Measurements from ENCODE around the gene ZNF80. TPM values are rescaled to one million over a fixed set of nuclear protein-coding genes. Genes with fewer than 3 reads are reported as not detected.
A peak's percentile ranks its signal among the peaks of the same experiment; 100 is the strongest.

Gene ZNF80
- total RNA-seq, 1 donor = 1.2 TPM

DNA sequence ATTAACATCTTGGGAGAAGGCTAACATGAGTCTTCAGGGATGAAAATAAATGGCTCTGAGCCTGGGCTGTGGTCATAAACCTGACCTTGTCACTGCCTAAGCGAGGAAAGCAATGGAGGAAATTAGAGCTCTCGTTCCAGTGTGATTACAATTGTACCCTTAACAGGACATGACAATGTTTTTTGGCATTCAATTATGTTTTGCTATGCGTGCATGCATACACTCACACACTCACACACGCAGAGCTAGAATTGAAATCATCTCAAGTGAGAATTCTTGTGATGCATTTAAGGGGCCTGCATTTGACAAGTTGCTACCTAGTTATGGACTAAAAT, 24.1 kb downstream of the ZNF80 start:
- H3K4me3 ChIP-seq (ENCODE audit: low read length) = peak overlapping the region; percentile 28
- no peaks in the 10 kb centered on the region for H3K9me3 ChIP-seq (ENCODE audit: low read depth, low read length)
- peaks cover 59% of the 10 kb centered on the region for H3K4me1 ChIP-seq (ENCODE audit: insufficient read depth, low read length)
- no peaks in the 10 kb centered on the region for H3K27me3 ChIP-seq (ENCODE audit: insufficient read depth, low read length)

DNA sequence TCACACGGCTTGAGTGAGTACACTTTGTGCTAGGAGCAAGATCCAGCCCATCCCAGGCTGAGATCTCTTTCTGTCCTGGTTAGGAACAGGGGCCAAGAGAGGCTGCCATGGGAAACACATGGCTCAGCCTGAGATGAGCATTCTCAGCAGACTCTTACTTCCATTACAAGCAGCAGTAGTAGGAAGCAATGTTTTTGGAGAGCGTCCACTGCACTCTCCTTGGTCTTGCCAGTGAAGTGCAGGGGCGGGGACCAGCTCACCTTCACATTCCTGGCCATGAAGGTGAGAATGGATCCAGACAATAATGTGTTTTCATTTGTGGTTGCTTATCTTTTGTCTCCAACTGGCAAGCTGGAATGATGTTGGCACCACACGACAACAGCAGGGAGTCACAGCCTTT, 24.7 kb downstream of the ZNF80 start:
- Histone ChIP-seq H3K27me3 (ENCODE audit: insufficient read depth, low read length) (no peaks in the 10 kb centered on the region), H3K4me3 (ENCODE audit: low read length) (no peak overlapping the region), H3K4me1 (ENCODE audit: insufficient read depth, low read length) (peaks cover 53% of the 10 kb centered on the region), H3K9me3 (ENCODE audit: low read depth, low read length) (no peaks in the 10 kb centered on the region)

DNA sequence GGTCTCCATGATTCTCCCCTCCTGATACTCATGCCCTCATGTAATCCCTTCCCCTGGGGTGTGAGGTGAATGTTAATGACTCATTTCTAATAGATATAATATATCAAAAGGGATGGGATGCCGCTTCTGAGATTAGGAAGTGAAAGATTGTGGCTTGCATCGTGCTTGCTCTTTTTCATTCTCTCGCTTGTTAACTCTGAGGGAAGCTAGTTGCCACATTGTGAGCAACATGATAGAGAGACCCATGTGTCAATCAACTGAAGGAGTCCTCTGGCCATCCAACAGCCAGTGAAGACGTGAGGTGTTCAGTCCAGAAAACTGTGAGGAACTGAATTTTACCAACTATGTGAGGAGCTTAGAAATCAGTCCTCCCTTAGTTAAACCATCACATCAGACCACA, 29.6 kb downstream of the ZNF80 start:
- H3K4me1 ChIP-seq (ENCODE audit: insufficient read depth, low read length) = peaks cover 6% of the 10 kb centered on the region
- no peak overlapping the region for H3K4me3 ChIP-seq (ENCODE audit: low read length)
- H3K9me3 ChIP-seq (ENCODE audit: low read depth, low read length) = no peaks in the 10 kb centered on the region
- H3K27me3 ChIP-seq (ENCODE audit: insufficient read depth, low read length) = no peaks in the 10 kb centered on the region

DNA sequence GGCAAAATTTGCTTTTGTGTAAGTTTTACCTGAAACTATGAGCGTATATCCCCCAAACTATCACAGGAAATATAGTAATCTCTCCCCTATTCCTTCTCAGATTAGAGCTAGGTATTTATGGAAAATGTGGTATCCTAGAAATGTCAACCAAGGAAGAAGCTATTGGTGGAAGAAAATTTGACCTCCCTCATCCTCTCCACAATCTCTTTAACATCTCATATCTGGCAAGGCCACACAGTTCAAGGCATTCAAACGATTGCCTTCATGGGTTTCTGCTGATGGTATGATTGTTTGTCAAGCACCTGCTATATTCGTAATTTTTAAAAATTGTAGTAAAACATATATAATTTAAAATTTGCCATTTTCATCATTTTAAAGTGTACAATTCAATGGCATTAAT, 31.0 kb downstream of the ZNF80 start:
- no peaks in the 10 kb centered on the region for H3K27me3 ChIP-seq (ENCODE audit: insufficient read depth, low read length)
- no peaks in the 10 kb centered on the region for H3K4me1 ChIP-seq (ENCODE audit: insufficient read depth, low read length)
- H3K4me3 ChIP-seq (ENCODE audit: low read length) = no peak overlapping the region
- H3K9me3 ChIP-seq (ENCODE audit: low read depth, low read length) = no peaks in the 10 kb centered on the region

DNA sequence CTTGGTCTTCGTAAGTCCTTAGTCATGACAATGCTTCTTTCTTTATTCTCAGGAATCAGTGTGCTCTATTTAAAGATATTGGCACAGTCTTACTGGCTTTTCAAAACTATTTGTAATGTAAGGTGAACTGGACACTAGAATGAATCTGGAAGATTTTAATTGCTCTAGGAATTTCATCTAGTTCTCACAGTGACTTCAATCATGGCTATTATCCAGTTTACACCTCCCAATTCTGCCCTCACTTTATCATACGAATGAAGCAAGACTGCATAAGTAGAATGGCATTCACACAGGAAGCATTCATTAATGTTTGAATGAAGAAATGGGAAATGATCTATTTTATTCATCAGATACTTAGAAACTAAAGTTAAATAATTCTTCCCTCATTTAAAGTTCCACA, 31.8 kb downstream of the ZNF80 start:
- no peaks in the 10 kb centered on the region for H3K4me1 ChIP-seq (ENCODE audit: insufficient read depth, low read length)
- no peaks in the 10 kb centered on the region for H3K9me3 ChIP-seq (ENCODE audit: low read depth, low read length)
- no peak overlapping the region for H3K4me3 ChIP-seq (ENCODE audit: low read length)
- H3K27me3 ChIP-seq (ENCODE audit: insufficient read depth, low read length) = no peaks in the 10 kb centered on the region

DNA sequence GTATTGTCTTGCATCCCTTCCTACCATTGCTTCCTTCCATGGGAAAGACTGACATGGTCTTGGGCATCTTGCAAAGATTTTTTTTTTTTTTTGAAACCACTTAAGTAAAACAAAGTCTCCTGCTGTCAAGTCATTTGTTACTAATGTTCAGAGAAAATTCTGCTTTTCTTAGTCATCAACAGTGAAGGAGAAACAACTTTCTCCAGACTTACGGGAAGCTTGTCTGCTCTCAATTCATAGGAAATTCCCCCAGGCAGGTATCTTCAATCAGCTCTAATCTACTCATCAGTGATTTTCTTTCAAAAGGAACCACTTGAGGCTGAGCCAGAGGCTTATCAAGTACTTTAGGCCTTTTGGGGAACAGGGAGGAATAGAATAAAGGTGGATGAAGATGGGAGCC, 42.6 kb downstream of the ZNF80 start:
- H3K4me3 ChIP-seq (ENCODE audit: low read length) = no peak overlapping the region
- no peaks in the 10 kb centered on the region for H3K9me3 ChIP-seq (ENCODE audit: low read depth, low read length)
- no peaks in the 10 kb centered on the region for H3K4me1 ChIP-seq (ENCODE audit: insufficient read depth, low read length)
- no peaks in the 10 kb centered on the region for H3K27me3 ChIP-seq (ENCODE audit: insufficient read depth, low read length)

DNA sequence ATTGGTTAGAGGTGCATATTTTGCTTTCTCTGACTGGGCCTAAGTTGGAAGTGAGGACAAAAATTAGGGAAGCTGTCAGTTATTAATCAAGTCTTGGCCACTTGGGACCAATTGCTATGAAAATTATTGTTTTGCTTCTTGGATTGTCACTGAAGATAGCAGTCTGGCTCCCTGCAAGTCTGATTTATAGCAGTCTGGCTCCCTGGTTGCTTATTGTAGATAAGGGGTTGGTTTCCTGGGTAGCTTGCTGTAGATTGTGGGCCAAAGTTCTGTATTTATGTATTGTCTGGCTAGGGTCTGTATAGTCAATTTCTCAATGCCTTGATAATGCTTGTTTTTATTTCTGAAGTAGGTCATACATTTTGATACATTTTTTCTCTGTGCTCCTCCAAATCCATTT, 45.2 kb downstream of the ZNF80 start:
- H3K4me1 ChIP-seq (ENCODE audit: insufficient read depth, low read length) = no peaks in the 10 kb centered on the region

DNA sequence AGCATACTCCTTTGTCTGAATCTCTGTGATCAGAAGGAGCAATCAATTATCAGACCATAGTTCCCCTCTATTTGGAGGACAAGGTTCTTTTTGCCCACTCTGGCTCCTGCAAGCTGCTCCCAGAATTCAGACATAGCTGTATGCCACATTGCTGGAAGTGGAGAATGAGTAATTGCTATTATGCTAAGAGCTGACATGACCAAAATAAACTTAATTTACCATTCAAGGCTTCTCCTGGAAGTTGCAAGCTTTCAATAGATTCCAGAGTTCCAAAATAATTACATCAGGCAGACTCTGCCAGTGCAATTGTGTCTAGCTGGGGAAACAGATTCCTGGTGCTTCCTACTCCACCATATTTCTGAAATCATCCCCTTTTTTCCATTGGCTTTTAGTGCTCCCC, 50.9 kb downstream of the ZNF80 start:
- H3K27me3 ChIP-seq (ENCODE audit: insufficient read depth, low read length) = no peaks in the 10 kb centered on the region
- no peaks in the 10 kb centered on the region for H3K4me1 ChIP-seq (ENCODE audit: insufficient read depth, low read length)
- H3K9me3 ChIP-seq (ENCODE audit: low read depth, low read length) = peaks cover 11% of the 10 kb centered on the region
- no peak overlapping the region for H3K4me3 ChIP-seq (ENCODE audit: low read length)

More for the DNA sequence above, 45.2 kb downstream of the ZNF80 start:
- Histone ChIP-seq H3K4me3 (ENCODE audit: low read length) (no peak overlapping the region), H3K9me3 (ENCODE audit: low read depth, low read length) (no peaks in the 10 kb centered on the region), H3K27me3 (ENCODE audit: insufficient read depth, low read length) (no peaks in the 10 kb centered on the region)

Other genes starting within 250 kb of the ZNF80 start
- 4.3 TPM for gene CCDC191, start 181.1 kb downstream of the ZNF80 start, total RNA-seq
- gene QTRT2, start 180.8 kb downstream of the ZNF80 start, total RNA-seq = 50.8 TPM
- gene DRD3, start 58.5 kb downstream of the ZNF80 start, total RNA-seq = not detected
- gene TIGIT, start 56.5 kb upstream of the ZNF80 start, total RNA-seq = 4.1 TPM

Measured in mononuclear cell (primary cell).